SJSA1 (cell line): ENCODE data around the gene IFT122. TPM values are rescaled to one million over a fixed set of nuclear protein-coding genes. Genes with fewer than 3 reads are reported as not detected.
"Not testable (repeated sequence)": the region's sequence is repeated elsewhere in the genome, so short reads cannot be mapped to it uniquely, and the experiment has no call there.

Experiments
- DNase-seq, 2 experiments: peaks; one replicate each; pipeline ENCODE4 v3.0.0-alpha.2; 2015 to 2020; ENCODE audit warnings: low spot score in 2 of 2, low read depth in 1 of 2
- H3K27ac ChIP-seq: fragments of 250-450 bp; sonication (Bioruptor Pico); 2 replicates; pipeline ENCODE4 v1.5.1; 2020; ENCODE audit warnings: mild to moderate bottlenecking, moderate library complexity
- H3K27me3 ChIP-seq: fragments of 250-450 bp; sonication (Bioruptor Pico); replicated peaks from 2 replicates; pipeline ENCODE4 v1.5.1; 2020; ENCODE audit warnings: mild to moderate bottlenecking, moderate library complexity
- H3K36me3 ChIP-seq: fragments of 250-450 bp; sonication (Bioruptor Pico); 2 replicates; pipeline ENCODE4 v1.5.1; 2020; ENCODE audit warnings: mild to moderate bottlenecking
- H3K4me1 ChIP-seq: fragments of 250-450 bp; sonication (Bioruptor Pico); replicated peaks from 2 replicates; pipeline ENCODE4 v1.6.1; 2021; ENCODE audit warnings: mild to moderate bottlenecking
- H3K4me3 ChIP-seq: fragments of 250-450 bp; sonication (Bioruptor Pico); 2 replicates; pipeline ENCODE4 v1.5.1; 2020; ENCODE audit warnings: mild to moderate bottlenecking
- H3K9me3 ChIP-seq: fragments of 250-450 bp; sonication (Bioruptor Pico); replicated peaks from 2 replicates; pipeline ENCODE4 v1.5.1; 2020; ENCODE audit warnings: mild to moderate bottlenecking
- total RNA-seq: library from RNA; depleted of rRNA; stranded (reverse); fragments of >200 nt; shearing (Covaris generic); gene quantifications from 2 replicates; pipeline ENCODE4 v1.2.3, GENCODE V29; 2014

IFT122 gene
- total RNA-seq, 1 experiment from 2014 or later: 13.3 TPM

GRCh38 chr3:129503471-129504291, 63.7 kb downstream of the IFT122 start:
- Histone ChIP-seq H3K36me3 (peaks cover 67% of the 10 kb centered on the region), H3K4me3 (no peak overlapping the region), H3K9me3 (no peaks in the 10 kb centered on the region), H3K27ac (no peak overlapping the region), H3K27me3 (no peaks in the 10 kb centered on the region), H3K4me1 (0 out of 2 replicates have a peak, but pooled peaks cover 3% of the 10 kb centered on the region)
- no peak for DNase-seq

GRCh38 chr3:129504471-129505100, 64.6 kb downstream of the IFT122 start:
- no peaks in the 10 kb centered on the region for H3K9me3 ChIP-seq
- no peak overlapping the region for H3K4me3 ChIP-seq
- no peaks in the 10 kb centered on the region for H3K4me1 ChIP-seq
- DNase-seq: no peak
- H3K27ac ChIP-seq: no peak overlapping the region
- H3K36me3 ChIP-seq: peaks cover 67% of the 10 kb centered on the region
- no peaks in the 10 kb centered on the region for H3K27me3 ChIP-seq

DNA sequence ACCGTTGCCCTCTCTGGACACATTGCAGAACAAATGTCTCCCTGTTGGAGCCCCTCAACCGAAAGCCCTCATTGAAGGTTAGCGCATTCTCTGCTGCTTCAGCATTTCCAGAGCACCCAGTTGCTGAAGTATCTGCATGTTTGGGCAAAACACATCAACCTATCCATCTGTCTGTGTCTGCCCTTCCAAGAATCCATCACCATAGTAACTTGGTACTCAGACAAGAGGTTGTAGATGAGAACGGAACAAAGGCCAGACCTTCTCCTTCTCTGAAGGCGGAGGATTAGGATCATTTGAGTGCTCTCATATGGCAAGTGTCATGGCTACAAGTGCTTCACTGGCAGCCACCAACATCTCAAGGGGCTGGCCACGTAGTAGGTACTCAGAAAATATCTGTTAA, 65.3 kb downstream of the IFT122 start:
- H3K4me1 ChIP-seq: no peaks in the 10 kb centered on the region
- no peak overlapping the region for H3K27ac ChIP-seq
- no peak overlapping the region for H3K4me3 ChIP-seq
- H3K9me3 ChIP-seq: no peaks in the 10 kb centered on the region
- peaks cover 66% of the 10 kb centered on the region for H3K36me3 ChIP-seq
- H3K27me3 ChIP-seq: no peaks in the 10 kb centered on the region
- DNase-seq: no peak

DNA sequence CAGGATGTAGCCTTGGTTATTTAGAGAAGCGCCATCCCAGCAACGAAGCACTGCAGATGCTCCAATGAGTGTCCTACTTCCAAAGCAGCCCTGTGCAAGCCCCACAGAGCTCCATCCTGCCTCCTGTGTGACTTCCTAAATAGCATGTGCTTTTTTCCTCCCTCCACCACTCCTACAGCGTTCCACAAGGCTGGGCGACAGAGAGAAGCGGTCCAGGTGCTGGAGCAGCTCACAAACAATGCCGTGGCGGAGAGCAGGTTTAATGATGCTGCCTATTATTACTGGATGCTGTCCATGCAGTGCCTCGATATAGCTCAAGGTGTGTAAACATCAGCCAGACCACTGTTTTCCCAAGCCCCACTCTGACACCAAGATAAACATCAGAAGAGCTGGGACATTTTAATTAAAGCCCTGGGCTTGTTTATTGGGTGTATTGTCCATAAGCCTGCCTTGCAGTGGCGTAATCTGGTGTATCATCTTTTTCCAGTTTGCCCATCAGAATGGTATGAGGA, 66.3 kb downstream of the IFT122 start:
- Histone ChIP-seq H3K27ac (no peak overlapping the region), H3K9me3 (no peaks in the 10 kb centered on the region), H3K27me3 (no peaks in the 10 kb centered on the region), H3K36me3 (peaks cover 62% of the 10 kb centered on the region), H3K4me1 (no peaks in the 10 kb centered on the region), H3K4me3 (no peak overlapping the region)
- DNase-seq: no peak

DNA sequence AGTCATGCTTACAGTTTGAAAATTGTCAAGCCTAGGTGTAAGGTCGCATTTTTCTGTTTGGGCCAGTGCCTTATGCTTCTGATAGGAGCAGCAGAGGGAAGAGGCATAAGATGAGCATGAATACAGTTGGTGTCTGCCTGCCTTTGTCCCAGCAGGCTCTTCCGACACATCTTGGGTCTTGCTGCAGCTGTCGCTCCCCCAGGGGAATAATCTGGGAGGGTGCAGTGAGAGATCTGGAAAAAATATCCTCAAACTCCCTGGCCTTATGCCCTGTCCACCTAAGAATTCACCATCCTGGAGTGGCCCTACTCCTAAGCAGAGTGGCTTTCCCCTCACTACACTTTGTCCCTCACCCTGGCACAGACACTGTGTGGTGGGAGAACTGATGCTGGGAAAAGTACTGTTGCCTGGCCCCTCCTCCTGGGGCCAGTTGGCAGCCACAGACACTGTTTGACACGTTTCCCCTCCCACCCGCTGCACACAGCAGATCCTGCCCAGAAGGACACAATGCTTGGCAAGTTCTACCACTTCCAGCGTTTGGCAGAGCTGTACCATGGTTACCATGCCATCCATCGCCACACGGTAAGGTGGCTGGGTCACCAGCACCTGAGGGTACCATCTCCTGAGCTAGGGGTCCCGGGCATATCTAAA, 67.3 kb downstream of the IFT122 start:
- H3K4me3 ChIP-seq: no peak overlapping the region
- no peaks in the 10 kb centered on the region for H3K27me3 ChIP-seq
- H3K9me3 ChIP-seq: no peaks in the 10 kb centered on the region
- H3K27ac ChIP-seq: no peak overlapping the region
- no peak for DNase-seq
- H3K4me1 ChIP-seq: no peaks in the 10 kb centered on the region
- H3K36me3 ChIP-seq: peaks cover 55% of the 10 kb centered on the region

DNA sequence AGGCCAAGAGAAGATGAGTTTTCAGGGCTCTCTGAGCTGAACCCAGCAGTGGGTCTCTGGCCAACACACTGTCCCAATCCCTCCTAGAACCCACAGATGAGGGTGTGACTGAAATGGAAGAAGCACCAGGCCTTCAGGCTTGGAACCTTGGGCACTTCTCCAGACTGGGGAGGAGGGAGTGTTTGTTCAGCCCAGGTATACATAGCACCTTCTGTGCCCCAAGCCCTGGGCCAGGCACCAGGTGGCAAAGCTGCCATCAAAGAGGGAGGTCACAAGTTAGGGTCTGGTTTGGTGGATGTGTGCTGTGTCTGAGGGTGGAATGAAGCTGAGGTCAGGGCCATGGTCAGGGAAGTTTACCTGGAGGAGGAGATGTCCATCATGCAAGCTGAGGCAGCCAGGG, 72.6 kb downstream of the IFT122 start:
- no peak for DNase-seq

DNA sequence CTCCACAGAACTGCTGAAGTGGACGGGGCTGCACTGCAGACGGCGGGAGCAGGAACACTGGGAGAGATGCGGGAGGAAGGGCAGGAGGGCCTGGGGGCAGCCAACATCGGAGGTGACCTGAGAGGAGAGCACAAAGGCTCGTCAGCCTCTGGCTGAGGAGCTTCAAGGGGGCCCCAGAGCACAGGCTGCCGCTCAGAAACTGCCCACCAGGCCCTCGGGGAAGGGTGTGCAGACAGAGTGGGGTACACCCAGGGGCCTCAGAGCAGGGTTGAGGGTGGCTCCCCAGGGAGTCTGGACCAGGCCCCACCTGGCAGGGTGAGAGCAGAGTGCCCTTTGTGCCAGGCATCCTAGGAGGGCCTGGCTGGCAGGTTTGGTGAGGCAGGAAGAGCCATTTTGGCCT, 73.7 kb downstream of the IFT122 start:
- no peak overlapping the region for H3K27ac ChIP-seq
- H3K9me3 ChIP-seq: no peaks in the 10 kb centered on the region
- no peak overlapping the region for H3K4me3 ChIP-seq
- peaks cover 13% of the 10 kb centered on the region for H3K36me3 ChIP-seq
- H3K27me3 ChIP-seq: no peaks in the 10 kb centered on the region
- H3K4me1 ChIP-seq: no peaks in the 10 kb centered on the region
- DNase-seq: no peak

More for the DNA sequence above, 72.6 kb downstream of the IFT122 start:
- peaks cover 17% of the 10 kb centered on the region for H3K36me3 ChIP-seq
- H3K27me3 ChIP-seq: no peaks in the 10 kb centered on the region
- no peaks in the 10 kb centered on the region for H3K4me1 ChIP-seq
- H3K27ac ChIP-seq: no peak overlapping the region
- no peak overlapping the region for H3K4me3 ChIP-seq
- no peaks in the 10 kb centered on the region for H3K9me3 ChIP-seq

DNA sequence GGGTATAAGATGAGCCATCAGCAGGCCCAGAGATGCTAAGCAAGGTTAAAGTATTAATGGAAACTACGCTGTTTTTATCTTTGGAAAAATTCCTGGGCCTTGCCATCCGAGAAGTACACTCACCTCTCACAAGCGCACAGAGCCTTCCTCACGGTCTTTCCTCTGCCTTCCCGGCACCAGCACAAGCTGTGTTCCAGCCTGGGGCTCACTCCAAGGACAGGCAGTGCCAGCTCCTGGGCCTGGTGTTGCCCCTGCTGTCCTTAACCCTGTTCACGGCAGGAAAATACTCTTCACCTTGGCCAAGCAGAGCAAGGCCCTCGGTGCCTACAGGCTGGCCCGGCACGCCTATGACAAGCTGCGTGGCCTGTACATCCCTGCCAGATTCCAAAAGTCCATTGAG, 74.1 kb downstream of the IFT122 start:
- no peaks in the 10 kb centered on the region for H3K27me3 ChIP-seq
- no peaks in the 10 kb centered on the region for H3K4me1 ChIP-seq
- no peak for DNase-seq
- H3K9me3 ChIP-seq: no peaks in the 10 kb centered on the region
- H3K36me3 ChIP-seq: peaks cover 13% of the 10 kb centered on the region
- no peak overlapping the region for H3K27ac ChIP-seq
- no peak overlapping the region for H3K4me3 ChIP-seq

DNA sequence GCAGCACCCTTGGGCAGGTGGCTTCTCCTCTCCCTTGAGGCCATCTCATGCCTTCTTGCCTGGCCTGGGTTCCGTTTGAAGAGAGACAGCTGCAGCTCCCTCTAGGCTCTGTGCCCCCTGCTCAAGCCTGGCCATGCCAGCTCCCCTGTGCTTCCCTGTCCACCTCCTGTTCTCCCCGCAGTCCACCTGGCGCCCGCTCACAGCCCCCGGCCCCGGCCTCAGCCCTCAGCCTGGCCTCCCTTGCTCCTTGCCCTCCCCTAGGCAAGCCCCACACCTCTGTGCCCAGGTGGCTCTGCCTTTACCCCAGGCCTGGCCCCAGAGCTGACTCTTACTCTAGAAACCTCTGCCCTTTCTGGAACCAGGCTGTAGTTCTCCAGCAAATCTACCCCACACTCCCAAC, 74.5 kb downstream of the IFT122 start:
- Histone ChIP-seq H3K27me3 (no peaks in the 10 kb centered on the region), H3K36me3 (peaks cover 13% of the 10 kb centered on the region), H3K4me1 (no peaks in the 10 kb centered on the region), H3K27ac (no peak overlapping the region), H3K9me3 (no peaks in the 10 kb centered on the region), H3K4me3 (no peak overlapping the region)
- DNase-seq: no peak

DNA sequence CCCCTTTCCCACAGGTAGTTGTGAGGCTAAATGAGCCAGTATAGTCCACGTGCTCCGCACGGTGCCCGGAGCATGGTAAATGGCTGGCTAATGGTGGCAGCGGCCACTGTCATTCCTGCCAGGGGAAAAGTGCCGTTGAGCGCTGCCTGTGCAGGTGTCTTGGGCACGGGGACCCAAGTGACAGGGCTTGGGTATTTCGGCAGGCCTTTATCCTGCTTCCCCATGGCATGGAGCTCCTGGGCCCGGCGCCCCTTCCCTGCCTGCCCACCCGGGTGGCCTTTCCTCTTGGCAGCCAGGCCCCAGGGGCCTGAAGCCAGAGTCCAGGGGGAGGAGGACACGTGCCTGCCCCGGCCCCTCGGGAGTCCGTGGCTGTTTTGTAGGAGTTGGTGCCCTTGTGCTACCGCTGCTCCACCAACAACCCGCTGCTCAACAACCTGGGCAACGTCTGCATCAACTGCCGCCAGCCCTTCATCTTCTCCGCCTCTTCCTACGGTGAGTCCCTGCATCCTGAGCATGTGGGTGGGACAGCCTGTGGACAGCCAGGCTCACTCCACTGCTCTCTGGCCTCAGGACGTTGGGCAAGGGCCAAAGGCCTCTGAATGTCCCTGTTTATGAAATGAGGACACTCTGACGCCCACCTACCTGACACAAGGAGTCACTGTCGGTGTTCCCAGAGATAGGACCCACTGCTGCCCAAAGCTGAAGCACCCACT, 75.2 kb downstream of the IFT122 start:
- not testable (repeated sequence) for DNase-seq

DNA sequence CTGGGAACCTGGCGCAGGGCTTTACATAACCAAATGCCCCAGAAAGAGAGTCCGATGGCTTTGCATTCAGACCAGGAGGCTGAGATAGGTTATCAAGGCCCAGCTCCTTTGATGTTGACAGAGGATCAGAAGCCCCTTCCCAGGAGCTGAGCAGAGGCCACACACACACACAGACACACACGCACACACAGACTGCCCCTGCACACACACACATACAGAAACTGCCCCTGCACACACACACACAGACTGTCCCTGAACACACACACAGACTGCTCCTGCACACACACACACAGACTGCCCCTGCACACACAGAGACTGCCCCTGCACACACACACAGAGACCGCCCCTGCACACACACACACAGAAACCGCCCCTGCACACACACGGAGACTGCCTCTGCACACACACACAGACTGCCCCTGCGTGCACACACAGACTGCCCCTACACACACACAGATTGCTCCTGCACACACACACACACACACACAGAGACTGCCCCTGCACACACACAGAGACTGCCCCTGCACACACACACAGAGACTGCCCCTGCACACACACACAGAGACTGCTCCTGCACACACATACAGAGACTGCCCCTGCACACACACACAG, 75.9 kb downstream of the IFT122 start:
- not testable (repeated sequence) for H3K4me1 ChIP-seq, H3K9me3 ChIP-seq, H3K27ac ChIP-seq, H3K4me3 ChIP-seq, H3K27me3 ChIP-seq, H3K36me3 ChIP-seq, DNase-seq

More for the DNA sequence above, 75.2 kb downstream of the IFT122 start:
- H3K4me3 ChIP-seq, H3K4me1 ChIP-seq, H3K27ac ChIP-seq, H3K36me3 ChIP-seq, H3K9me3 ChIP-seq, H3K27me3 ChIP-seq: not testable (repeated sequence)

DNA sequence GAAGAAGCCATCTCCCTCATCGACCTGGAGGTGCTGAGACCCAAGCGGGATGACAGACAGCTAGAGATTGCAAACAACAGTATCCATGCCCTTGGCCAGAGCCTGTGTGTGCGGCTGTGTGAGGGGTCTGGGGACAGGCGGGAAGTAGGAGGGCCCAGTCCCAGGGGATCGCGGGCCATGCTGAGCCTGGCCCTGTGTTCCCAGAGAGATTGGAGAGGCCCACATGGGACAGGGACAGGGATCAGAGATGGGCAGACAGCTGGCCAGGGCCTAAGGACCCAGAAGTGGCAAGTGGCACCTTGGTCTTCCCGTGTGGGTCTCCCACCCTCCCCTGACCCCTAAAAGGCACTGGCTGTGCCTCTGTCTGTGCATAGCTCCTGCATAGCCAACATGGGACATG, 77.5 kb downstream of the IFT122 start:
- H3K4me1 ChIP-seq: no peaks in the 10 kb centered on the region
- peaks cover 6% of the 10 kb centered on the region for H3K36me3 ChIP-seq
- no peak for DNase-seq
- H3K9me3 ChIP-seq: no peaks in the 10 kb centered on the region
- H3K27me3 ChIP-seq: no peaks in the 10 kb centered on the region
- H3K4me3 ChIP-seq: no peak overlapping the region
- no peak overlapping the region for H3K27ac ChIP-seq

- no peak for DNase-seq
- Histone ChIP-seq H3K4me1 (no peaks in the 10 kb centered on the region), H3K27me3 (no peaks in the 10 kb centered on the region), H3K9me3 (no peaks in the 10 kb centered on the region), H3K4me3 (no peak overlapping the region), H3K27ac (no peak overlapping the region), H3K36me3 (peaks cover 3% of the 10 kb centered on the region; the same call in 1 of the 2 replicates)
These were observed 78.1 kb downstream of the IFT122 start for GRCh38 chr3:129518038-129518561.
